HepG2 (cell line): ENCODE data around the gene UBAC1. TPM values are rescaled to one million over a fixed set of nuclear protein-coding genes. Genes with fewer than 3 reads are reported as not detected.

Source experiments
- FOXA3 ChIP-seq: IDR thresholded peaks from 2 replicates; pipeline ENCODE4 v1.6.1; 2016; ENCODE audit warnings: missing genetic modification reagents, missing compliant biosample characterization
- HDAC2 ChIP-seq: sonication (generic); formaldehyde crosslinking; IDR thresholded peaks from 2 replicates; pipeline ENCODE4 v1.4.0; 2020; ENCODE audit warnings: missing genetic modification reagents
- NR2F6 ChIP-seq, 2 experiments: IDR thresholded peaks; 2 replicates each; pipeline ENCODE4 v1.6.1; 2016; ENCODE audit warnings: antibody characterized with exemption in 1 of 2, mild to moderate bottlenecking in 1 of 2
- ZNF549 ChIP-seq: sonication (generic); formaldehyde crosslinking; IDR thresholded peaks from 2 replicates; pipeline ENCODE4 v1.5.0; 2020; ENCODE audit warnings: missing genetic modification reagents
- polyA plus RNA-seq, 8 experiments: library from polyadenylated mRNA; depleted of rRNA in 3 of 8; stranded (reverse) in 7 of 8; unstranded in 1 of 8; fragments of >200 nt; fragmentation: Illumina TruSeq in 4 of 8; extraction: Trizol in 4 of 8; gene quantifications; 2 replicates each; pipeline versions ENCODE4 v1.2.1 to v1.2.3, GENCODE V29; 2011 to 2016; ENCODE audit warnings: low read depth in 4 of 8, missing spikeins in 1 of 8, mixed read lengths in 1 of 8; ENCODE audit not compliant: insufficient read depth in 1 of 8
- total RNA-seq, 5 experiments: library from RNA; depleted of rRNA; stranded (reverse); fragments of >200 nt; fragmentation: Illumina TruSeq; extraction: Trizol; gene quantifications; 2 replicates each; pipeline ENCODE4 v1.2.3, GENCODE V29; 2016; ENCODE audit warnings: low read depth in 1 of 5
- TF ChIP-seq, protein P1 (sequence below), 2 experiments: fragments of 450-650 bp in 1 of 2; sonication (generic) in 1 of 2; formaldehyde crosslinking in 1 of 2; IDR thresholded peaks; 2 replicates each; pipeline versions ENCODE4 v1.6.1 to v1.8.0; 2016 to 2022; ENCODE audit warnings: antibody characterized with exemption in 1 of 2, mild to moderate bottlenecking in 1 of 2, missing genetic modification reagents in 1 of 2
- TF ChIP-seq, protein P2 (sequence below): sonication (generic); formaldehyde crosslinking; IDR thresholded peaks from 2 replicates; pipeline ENCODE4 v1.5.1; 2020; ENCODE audit warnings: mild to moderate bottlenecking, missing genetic modification reagents, moderate library complexity
- TF ChIP-seq, protein P3 (sequence below): IDR thresholded peaks from 2 replicates; pipeline ENCODE4 v1.6.1; 2012; ENCODE audit warnings: low read length, improper control_type of control experiment
- TF ChIP-seq, protein P4 (sequence below): IDR thresholded peaks from 2 replicates; pipeline ENCODE4 v1.4.0; 2020; ENCODE audit warnings: mild to moderate bottlenecking, missing genetic modification reagents

UBAC1 gene
- total and polyA plus RNA-seq, 2 of the 13 experiments (the other 11 are each of a cell fraction or from before 2014, with no cell fraction given) = 32.2 to 34.1 TPM

DNA sequence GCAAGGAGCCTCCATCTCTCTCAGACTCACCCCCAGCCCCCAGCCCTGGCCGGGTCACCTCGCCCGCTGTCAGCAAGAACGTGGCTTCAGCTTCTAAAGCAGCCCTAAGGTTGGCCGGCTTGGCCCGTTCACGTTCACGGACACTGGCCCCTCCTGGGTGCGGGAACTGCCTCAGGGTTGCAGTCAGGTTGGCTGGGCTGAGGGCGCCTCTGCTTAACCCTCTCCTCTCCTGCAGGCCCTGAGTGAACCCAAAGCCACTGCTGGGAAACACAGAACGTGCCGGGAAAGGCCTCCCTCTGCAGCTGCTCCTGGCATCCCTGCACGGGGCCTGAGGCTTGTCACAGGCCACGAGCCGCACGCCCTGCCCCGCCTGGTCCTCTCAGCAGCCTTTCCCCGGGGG lies 40.1 kb upstream of the UBAC1 start (continued):
- TF ChIP-seq, protein P1, sequence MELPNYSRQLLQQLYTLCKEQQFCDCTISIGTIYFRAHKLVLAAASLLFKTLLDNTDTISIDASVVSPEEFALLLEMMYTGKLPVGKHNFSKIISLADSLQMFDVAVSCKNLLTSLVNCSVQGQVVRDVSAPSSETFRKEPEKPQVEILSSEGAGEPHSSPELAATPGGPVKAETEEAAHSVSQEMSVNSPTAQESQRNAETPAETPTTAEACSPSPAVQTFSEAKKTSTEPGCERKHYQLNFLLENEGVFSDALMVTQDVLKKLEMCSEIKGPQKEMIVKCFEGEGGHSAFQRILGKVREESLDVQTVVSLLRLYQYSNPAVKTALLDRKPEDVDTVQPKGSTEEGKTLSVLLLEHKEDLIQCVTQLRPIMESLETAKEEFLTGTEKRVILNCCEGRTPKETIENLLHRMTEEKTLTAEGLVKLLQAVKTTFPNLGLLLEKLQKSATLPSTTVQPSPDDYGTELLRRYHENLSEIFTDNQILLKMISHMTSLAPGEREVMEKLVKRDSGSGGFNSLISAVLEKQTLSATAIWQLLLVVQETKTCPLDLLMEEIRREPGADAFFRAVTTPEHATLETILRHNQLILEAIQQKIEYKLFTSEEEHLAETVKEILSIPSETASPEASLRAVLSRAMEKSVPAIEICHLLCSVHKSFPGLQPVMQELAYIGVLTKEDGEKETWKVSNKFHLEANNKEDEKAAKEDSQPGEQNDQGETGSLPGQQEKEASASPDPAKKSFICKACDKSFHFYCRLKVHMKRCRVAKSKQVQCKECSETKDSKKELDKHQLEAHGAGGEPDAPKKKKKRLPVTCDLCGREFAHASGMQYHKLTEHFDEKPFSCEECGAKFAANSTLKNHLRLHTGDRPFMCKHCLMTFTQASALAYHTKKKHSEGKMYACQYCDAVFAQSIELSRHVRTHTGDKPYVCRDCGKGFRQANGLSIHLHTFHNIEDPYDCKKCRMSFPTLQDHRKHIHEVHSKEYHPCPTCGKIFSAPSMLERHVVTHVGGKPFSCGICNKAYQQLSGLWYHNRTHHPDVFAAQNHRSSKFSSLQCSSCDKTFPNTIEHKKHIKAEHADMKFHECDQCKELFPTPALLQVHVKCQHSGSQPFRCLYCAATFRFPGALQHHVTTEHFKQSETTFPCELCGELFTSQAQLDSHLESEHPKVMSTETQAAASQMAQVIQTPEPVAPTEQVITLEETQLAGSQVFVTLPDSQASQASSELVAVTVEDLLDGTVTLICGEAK (IDR thresholded peaks at IDR 0.05) = no peak
- TF ChIP-seq, protein P1 (CRISPR knock-in tag; IDR thresholded peaks at IDR 0.05) = no peak
- TF ChIP-seq, protein P2, sequence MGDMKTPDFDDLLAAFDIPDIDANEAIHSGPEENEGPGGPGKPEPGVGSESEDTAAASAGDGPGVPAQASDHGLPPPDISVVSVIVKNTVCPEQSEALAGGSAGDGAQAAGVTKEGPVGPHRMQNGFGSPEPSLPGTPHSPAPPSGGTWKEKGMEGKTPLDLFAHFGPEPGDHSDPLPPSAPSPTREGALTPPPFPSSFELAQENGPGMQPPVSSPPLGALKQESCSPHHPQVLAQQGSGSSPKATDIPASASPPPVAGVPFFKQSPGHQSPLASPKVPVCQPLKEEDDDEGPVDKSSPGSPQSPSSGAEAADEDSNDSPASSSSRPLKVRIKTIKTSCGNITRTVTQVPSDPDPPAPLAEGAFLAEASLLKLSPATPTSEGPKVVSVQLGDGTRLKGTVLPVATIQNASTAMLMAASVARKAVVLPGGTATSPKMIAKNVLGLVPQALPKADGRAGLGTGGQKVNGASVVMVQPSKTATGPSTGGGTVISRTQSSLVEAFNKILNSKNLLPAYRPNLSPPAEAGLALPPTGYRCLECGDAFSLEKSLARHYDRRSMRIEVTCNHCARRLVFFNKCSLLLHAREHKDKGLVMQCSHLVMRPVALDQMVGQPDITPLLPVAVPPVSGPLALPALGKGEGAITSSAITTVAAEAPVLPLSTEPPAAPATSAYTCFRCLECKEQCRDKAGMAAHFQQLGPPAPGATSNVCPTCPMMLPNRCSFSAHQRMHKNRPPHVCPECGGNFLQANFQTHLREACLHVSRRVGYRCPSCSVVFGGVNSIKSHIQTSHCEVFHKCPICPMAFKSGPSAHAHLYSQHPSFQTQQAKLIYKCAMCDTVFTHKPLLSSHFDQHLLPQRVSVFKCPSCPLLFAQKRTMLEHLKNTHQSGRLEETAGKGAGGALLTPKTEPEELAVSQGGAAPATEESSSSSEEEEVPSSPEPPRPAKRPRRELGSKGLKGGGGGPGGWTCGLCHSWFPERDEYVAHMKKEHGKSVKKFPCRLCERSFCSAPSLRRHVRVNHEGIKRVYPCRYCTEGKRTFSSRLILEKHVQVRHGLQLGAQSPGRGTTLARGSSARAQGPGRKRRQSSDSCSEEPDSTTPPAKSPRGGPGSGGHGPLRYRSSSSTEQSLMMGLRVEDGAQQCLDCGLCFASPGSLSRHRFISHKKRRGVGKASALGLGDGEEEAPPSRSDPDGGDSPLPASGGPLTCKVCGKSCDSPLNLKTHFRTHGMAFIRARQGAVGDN = peak; percentile 77
- TF ChIP-seq NR2F6 (IDR thresholded peaks at IDR 0.05) (no peak), NR2F6 (CRISPR knock-in tag; IDR thresholded peaks at IDR 0.05) (0 out of 2 replicates have a peak, but pooled peaks have one; percentile 26), FOXA3 (CRISPR knock-in tag) (no peak), ZNF549 (CRISPR knock-in tag) (no peak), HDAC2 (CRISPR knock-in tag) (peak; percentile 24; the same call in 1 of the 2 replicates)
- TF ChIP-seq, protein P3, sequence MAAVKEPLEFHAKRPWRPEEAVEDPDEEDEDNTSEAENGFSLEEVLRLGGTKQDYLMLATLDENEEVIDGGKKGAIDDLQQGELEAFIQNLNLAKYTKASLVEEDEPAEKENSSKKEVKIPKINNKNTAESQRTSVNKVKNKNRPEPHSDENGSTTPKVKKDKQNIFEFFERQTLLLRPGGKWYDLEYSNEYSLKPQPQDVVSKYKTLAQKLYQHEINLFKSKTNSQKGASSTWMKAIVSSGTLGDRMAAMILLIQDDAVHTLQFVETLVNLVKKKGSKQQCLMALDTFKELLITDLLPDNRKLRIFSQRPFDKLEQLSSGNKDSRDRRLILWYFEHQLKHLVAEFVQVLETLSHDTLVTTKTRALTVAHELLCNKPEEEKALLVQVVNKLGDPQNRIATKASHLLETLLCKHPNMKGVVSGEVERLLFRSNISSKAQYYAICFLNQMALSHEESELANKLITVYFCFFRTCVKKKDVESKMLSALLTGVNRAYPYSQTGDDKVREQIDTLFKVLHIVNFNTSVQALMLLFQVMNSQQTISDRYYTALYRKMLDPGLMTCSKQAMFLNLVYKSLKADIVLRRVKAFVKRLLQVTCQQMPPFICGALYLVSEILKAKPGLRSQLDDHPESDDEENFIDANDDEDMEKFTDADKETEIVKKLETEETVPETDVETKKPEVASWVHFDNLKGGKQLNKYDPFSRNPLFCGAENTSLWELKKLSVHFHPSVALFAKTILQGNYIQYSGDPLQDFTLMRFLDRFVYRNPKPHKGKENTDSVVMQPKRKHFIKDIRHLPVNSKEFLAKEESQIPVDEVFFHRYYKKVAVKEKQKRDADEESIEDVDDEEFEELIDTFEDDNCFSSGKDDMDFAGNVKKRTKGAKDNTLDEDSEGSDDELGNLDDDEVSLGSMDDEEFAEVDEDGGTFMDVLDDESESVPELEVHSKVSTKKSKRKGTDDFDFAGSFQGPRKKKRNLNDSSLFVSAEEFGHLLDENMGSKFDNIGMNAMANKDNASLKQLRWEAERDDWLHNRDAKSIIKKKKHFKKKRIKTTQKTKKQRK = no peak
- TF ChIP-seq, protein P4, sequence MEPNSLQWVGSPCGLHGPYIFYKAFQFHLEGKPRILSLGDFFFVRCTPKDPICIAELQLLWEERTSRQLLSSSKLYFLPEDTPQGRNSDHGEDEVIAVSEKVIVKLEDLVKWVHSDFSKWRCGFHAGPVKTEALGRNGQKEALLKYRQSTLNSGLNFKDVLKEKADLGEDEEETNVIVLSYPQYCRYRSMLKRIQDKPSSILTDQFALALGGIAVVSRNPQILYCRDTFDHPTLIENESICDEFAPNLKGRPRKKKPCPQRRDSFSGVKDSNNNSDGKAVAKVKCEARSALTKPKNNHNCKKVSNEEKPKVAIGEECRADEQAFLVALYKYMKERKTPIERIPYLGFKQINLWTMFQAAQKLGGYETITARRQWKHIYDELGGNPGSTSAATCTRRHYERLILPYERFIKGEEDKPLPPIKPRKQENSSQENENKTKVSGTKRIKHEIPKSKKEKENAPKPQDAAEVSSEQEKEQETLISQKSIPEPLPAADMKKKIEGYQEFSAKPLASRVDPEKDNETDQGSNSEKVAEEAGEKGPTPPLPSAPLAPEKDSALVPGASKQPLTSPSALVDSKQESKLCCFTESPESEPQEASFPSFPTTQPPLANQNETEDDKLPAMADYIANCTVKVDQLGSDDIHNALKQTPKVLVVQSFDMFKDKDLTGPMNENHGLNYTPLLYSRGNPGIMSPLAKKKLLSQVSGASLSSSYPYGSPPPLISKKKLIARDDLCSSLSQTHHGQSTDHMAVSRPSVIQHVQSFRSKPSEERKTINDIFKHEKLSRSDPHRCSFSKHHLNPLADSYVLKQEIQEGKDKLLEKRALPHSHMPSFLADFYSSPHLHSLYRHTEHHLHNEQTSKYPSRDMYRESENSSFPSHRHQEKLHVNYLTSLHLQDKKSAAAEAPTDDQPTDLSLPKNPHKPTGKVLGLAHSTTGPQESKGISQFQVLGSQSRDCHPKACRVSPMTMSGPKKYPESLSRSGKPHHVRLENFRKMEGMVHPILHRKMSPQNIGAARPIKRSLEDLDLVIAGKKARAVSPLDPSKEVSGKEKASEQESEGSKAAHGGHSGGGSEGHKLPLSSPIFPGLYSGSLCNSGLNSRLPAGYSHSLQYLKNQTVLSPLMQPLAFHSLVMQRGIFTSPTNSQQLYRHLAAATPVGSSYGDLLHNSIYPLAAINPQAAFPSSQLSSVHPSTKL = 0 out of 2 replicates have a peak, but pooled peaks have one; percentile 16
